ENCODE measurements around the gene ZGLP1.

Gene ZGLP1

GRCh38 chr19:10309423-10309822 lies at the start of gene ZGLP1:
TSS of gene ZGLP1 (minus strand) at chr19:10309815.
- no peak for TF ChIP-seq CEBPB (IDR thresholded peaks at IDR 0.05)
- no peak for TF ChIP-seq CREB1 (IDR thresholded peaks at IDR 0.05; ENCODE audit: low read depth)
- no peak for TF ChIP-seq TEAD4 (IDR thresholded peaks at IDR 0.05)
- TF ChIP-seq ZBTB7A (IDR thresholded peaks at IDR 0.05; ENCODE audit: low read depth), result no peak
- TF ChIP-seq MAX (IDR thresholded peaks at IDR 0.05), result no peak
- TF ChIP-seq NFIC (IDR thresholded peaks at IDR 0.05), result no peak
- no peak for TF ChIP-seq RAD21 (IDR thresholded peaks at IDR 0.05; ENCODE audit: low read depth)
- TF ChIP-seq USF1 (IDR thresholded peaks at IDR 0.05), result no peak
- no peak for TF ChIP-seq EGR1 (IDR thresholded peaks at IDR 0.05)
- no peak for TF ChIP-seq REST (IDR thresholded peaks at IDR 0.05; ENCODE audit: low read depth)
- TF ChIP-seq FOXM1 (IDR thresholded peaks at IDR 0.05; ENCODE audit: borderline replicate concordance, low read depth), result no peak
- no peak for TF ChIP-seq YY1 (IDR thresholded peaks at IDR 0.05; ENCODE audit: low read depth)
- no peak for TF ChIP-seq EP300 (IDR thresholded peaks at IDR 0.05; ENCODE audit: borderline replicate concordance)
- TF ChIP-seq TCF12 (IDR thresholded peaks at IDR 0.05; ENCODE audit: low read depth), result no peak
- no peak for TF ChIP-seq TAF1 (IDR thresholded peaks at IDR 0.05; ENCODE audit: low read depth)

GRCh38 chr19:10356431-10356830 lies 46.8 kb upstream of the ZGLP1 start:
- TF ChIP-seq TEAD4 (IDR thresholded peaks at IDR 0.05), result no peak
- TF ChIP-seq CREB1 (IDR thresholded peaks at IDR 0.05; ENCODE audit: low read depth), result no peak
- TF ChIP-seq TAF1 (IDR thresholded peaks at IDR 0.05; ENCODE audit: low read depth), result no peak
- TF ChIP-seq EP300 (IDR thresholded peaks at IDR 0.05; ENCODE audit: borderline replicate concordance), result no peak
- TF ChIP-seq TCF12 (IDR thresholded peaks at IDR 0.05; ENCODE audit: low read depth), result no peak
- no peak for TF ChIP-seq NFIC (IDR thresholded peaks at IDR 0.05)
- TF ChIP-seq MAX (IDR thresholded peaks at IDR 0.05), result no peak
- TF ChIP-seq REST (IDR thresholded peaks at IDR 0.05; ENCODE audit: low read depth), result no peak
- no peak for TF ChIP-seq FOXM1 (IDR thresholded peaks at IDR 0.05; ENCODE audit: borderline replicate concordance, low read depth)
- no peak for TF ChIP-seq CEBPB (IDR thresholded peaks at IDR 0.05)
- no peak for TF ChIP-seq ZBTB7A (IDR thresholded peaks at IDR 0.05; ENCODE audit: low read depth)
- no peak for TF ChIP-seq RAD21 (IDR thresholded peaks at IDR 0.05; ENCODE audit: low read depth)
- no peak for TF ChIP-seq USF1 (IDR thresholded peaks at IDR 0.05)
- no peak for TF ChIP-seq EGR1 (IDR thresholded peaks at IDR 0.05)
- TF ChIP-seq YY1 (IDR thresholded peaks at IDR 0.05; ENCODE audit: low read depth), result no peak

- TF ChIP-seq TAF1 (IDR thresholded peaks at IDR 0.05; ENCODE audit: low read depth), result no peak
- TF ChIP-seq YY1 (IDR thresholded peaks at IDR 0.05; ENCODE audit: low read depth), result no peak
- no peak for TF ChIP-seq EP300 (IDR thresholded peaks at IDR 0.05; ENCODE audit: borderline replicate concordance)
- TF ChIP-seq TEAD4 (IDR thresholded peaks at IDR 0.05), result no peak
- TF ChIP-seq REST (IDR thresholded peaks at IDR 0.05; ENCODE audit: low read depth), result no peak
- TF ChIP-seq ZBTB7A (IDR thresholded peaks at IDR 0.05; ENCODE audit: low read depth), result no peak
- TF ChIP-seq TCF12 (IDR thresholded peaks at IDR 0.05; ENCODE audit: low read depth), result no peak
- no peak for TF ChIP-seq FOXM1 (IDR thresholded peaks at IDR 0.05; ENCODE audit: borderline replicate concordance, low read depth)
- TF ChIP-seq MAX (IDR thresholded peaks at IDR 0.05), result no peak
- TF ChIP-seq RAD21 (IDR thresholded peaks at IDR 0.05; ENCODE audit: low read depth), result no peak
- no peak for TF ChIP-seq NFIC (IDR thresholded peaks at IDR 0.05)
Observed at GRCh38 chr19:10353793-10354391, 44.3 kb upstream of the ZGLP1 start.
